HL-60/S4 treated with retinoic acid at 250 ng/mL for 4 days and 3 days (cell line): ENCODE results near the gene HOXD12.

Experiments used
- in situ Hi-C: fragments of 300-500 bp; cut with MboI; formaldehyde crosslinking; loops from 2 replicates; pipeline ENCODE4 v1.7.0; 2022; ENCODE audit warnings: low sequenced_read_pairs

Gene HOXD12

DNA sequence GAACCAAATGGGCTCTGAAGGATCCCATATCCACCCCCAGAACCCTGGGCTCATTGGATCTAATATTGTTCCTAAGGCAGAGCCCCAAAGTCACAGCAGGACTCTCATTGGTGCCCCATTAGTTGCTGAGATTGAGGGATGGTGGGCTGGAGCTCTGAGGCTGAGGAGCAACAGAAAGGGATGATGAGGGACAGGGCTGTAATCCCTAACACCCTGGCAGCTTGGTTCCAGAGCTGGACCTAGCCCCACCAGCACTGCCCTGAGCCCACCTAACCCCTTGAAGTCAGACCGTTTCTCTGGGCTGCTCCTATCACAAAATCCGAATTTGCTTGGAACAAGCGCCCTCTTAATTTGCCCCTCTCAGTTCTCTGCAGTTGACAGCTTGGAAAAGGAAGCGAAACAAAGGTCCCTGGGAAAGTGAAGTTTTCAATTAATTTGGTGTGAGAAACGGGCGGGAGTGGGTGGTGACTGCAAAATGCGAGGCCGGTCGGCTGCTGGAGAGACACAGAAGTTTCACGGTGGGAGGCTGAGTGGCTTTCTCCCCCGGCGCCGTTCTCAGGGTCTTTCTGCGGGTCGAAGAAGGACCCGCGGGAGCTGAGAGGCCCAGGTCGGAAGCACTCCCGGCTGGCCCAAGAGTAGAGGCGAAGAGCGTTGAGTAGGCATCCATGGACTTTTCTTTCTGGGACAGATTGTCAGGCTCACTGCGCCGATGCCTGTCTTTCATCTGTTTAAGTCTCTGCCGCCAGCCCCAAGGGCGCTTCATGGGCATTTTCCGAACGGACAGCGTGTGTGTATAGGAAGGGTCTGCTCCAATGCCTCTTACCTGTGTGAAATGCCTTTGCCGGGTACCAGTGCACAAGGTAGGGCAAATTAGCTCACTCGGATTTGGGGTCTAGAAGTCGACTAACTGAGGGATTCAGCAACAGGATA is 8.0 kb upstream of the HOXD12 start:
- in situ Hi-C loops, result loop anchor here (25.0 kb wide), 2 partner anchors 404 to 729 kb away; no protein-coding TSS in a partner anchor

DNA sequence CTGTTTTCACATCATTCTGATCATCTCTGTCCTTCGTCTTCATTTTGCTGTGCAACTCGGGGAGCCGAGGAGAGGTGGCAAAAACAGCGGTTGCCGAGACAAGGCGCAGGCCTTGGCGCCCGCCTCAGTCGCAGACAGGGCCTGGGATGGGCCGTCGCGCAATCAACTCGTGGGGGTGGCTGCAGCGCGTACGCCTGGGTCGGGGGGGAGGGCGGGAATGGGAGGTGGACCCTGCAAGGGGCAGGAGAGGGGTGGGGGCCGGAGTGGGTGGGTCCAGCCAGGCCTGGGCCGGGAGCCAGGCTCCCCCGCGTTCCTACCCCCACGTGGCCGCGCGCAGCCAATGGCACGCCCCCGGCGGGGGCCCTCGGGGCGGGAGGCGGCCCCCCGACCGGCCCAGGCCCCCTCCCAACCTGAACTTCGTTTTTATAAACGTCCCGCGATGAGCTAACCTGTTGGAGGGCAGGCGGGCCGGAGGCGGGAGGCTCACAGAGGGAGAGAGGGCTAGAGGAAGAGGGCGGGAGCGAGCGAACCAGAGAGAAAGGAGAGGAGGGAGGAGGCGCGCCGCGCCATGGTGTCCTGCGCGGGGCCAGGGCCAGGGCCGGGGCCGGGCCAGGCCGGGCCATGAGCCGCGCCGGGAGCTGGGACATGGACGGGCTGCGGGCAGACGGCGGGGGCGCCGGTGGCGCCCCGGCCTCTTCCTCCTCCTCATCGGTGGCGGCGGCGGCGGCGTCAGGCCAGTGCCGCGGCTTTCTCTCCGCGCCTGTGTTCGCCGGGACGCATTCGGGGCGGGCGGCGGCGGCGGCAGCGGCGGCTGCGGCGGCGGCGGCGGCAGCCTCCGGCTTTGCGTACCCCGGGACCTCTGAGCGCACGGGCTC is 7.1 kb upstream of the HOXD12 start, which contains the start of gene HOXD13:
Gene HOXD13 (plus strand): TSS at position 452 of the 875 bp plus-strand sequence. CDS start 170 bp downstream, at position 622.
- in situ Hi-C loops, result loop anchor here (25.0 kb wide), 2 partner anchors 405 to 730 kb away; no protein-coding TSS in a partner anchor

- in situ Hi-C loops, result loop anchor here (25.0 kb wide), 2 partner anchors 406 to 731 kb away; no protein-coding TSS in a partner anchor
Observed at GRCh38 chr2:176093145-176093897, 6.3 kb upstream of the HOXD12 start.

- in situ Hi-C loops, result loop anchor here (25.0 kb wide), 2 partner anchors 407 to 732 kb away; no protein-coding TSS in a partner anchor
Observed at GRCh38 chr2:176093898-176094249, 5.7 kb upstream of the HOXD12 start.

DNA sequence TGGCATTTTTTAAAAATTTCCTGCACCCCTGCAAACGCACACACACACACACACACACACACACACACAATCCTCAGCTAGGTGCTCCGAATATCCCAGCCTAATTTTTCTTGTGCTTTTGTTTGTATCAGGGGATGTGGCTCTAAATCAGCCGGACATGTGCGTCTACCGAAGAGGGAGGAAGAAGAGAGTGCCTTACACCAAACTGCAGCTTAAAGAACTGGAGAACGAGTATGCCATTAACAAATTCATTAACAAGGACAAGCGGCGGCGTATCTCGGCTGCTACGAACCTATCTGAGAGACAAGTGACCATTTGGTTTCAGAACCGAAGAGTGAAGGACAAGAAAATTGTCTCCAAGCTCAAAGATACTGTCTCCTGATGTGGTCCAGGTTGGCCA is 5.2 kb upstream of the HOXD12 start:
- in situ Hi-C loops, result loop anchor here (25.0 kb wide), 2 partner anchors 407 to 732 kb away; no protein-coding TSS in a partner anchor

- in situ Hi-C loops, result loop anchor here (25.0 kb wide), 2 partner anchors 408 to 733 kb away; no protein-coding TSS in a partner anchor
Observed at GRCh38 chr2:176095421-176095820, 4.2 kb upstream of the HOXD12 start.

- in situ Hi-C loops, result loop anchor here (25.0 kb wide), 2 partner anchors 409 to 734 kb away; no protein-coding TSS in a partner anchor
Observed at GRCh38 chr2:176096243-176096985, 3.2 kb upstream of the HOXD12 start.

DNA sequence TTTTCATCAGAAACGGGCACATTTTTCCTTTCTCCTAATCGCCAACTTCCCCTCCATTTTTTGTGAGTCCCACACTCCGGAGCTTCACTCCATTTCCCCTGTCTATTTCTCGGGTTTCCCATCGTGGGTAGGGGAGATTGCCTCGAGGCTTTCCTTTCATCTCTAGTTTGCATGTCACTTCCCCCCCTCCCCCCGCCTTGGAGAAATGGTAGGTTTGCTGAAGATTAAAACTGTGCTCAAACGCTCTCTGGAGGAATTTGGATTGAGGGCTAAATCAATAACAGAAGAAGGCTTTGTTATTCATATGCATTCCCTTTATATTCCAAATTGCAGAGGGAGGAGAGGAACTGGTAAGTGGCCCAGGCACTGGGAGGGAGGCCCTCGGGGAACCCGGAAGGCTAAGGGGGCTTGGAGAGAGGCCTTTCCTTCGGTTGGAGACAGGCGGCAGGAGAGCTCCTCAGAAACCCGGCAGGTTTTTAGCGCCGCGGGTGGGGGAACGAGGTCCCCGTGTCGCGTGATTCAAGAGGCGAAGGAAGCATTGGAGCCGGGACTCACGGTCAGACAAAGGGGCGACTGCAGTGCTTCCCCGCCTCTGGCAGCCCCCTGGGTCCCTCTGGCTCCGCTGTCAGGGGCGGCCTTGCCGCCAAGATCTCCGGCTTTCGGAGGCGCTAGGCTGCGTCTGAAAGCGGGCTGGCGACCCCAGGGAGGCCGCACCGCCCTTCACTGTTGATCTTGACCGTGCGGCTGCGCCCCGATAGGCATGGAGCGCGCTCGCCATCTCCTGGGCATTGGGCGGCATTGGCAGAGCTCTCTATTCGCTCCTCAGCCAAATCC is 2.4 kb upstream of the HOXD12 start:
- in situ Hi-C loops, result loop anchor here (25.0 kb wide), 2 partner anchors 410 to 735 kb away; no protein-coding TSS in a partner anchor

DNA sequence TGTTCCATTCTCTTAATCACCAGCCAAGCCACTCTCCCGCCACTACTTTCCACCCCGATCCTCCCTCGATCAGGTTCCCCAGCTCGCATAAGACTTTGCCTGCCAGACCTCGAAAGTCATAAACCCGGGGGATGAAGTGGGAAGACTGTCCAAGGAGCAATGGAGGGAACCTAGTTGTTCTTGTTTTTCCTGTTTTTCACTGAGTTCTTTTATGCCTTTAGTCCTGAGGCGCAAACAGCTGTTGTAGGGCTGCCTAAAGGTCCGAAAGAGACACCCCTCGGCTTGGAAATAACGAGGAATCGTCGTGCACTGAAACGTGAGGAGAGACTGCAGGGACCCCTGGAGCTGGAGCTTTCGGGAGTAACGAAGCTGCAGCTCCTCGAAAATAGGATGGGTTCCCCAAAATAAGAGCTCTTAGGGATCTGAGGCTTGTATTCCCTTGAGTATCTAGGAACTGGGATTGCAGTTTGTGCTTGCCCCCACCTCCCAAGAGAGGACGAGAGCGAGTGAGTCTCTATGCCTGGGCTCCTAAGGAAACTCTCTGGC is 1.7 kb upstream of the HOXD12 start:
- in situ Hi-C loops, result loop anchor here (25.0 kb wide), 2 partner anchors 411 to 736 kb away; no protein-coding TSS in a partner anchor

DNA sequence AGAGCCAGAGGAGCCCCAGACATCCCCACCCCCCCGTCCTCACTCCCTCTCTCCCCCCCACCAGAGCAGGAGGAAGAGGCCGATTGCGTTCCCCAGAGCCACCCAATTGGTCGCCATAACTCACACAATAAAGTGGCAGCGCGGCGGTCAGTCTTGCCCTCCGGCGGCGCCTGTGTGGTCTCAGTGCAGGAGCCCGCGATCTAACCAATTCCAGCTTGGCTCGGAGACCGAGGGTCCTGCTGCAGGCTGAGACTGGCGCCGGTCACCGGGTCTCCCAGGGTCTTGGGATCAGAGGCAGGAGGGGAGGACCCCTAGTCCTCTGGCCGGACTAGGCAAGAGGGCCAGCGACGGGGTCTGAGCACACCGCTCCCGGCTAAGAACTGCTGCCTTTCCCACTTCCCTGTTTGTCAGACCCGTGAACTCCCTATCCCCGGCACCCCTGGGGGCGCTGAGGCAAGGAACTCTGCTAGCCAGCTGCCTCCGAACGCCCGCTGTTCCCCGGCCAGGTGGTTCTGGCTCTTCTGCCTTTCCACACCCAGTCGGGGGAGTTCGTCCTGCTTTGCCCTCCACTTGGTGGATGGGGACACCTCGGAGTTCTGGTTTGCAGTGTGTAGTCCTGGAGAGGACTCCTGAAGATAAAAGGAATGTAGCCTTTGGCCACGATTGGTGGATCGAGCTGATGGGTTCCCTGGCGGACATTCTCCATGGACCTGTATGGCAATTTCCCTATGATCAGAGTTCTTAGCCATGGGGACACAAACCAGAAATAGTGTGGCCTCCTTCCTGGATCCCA is 1.0 kb upstream of the HOXD12 start:
- in situ Hi-C loops, result loop anchor here (25.0 kb wide), 2 partner anchors 411 to 736 kb away; no protein-coding TSS in a partner anchor

DNA sequence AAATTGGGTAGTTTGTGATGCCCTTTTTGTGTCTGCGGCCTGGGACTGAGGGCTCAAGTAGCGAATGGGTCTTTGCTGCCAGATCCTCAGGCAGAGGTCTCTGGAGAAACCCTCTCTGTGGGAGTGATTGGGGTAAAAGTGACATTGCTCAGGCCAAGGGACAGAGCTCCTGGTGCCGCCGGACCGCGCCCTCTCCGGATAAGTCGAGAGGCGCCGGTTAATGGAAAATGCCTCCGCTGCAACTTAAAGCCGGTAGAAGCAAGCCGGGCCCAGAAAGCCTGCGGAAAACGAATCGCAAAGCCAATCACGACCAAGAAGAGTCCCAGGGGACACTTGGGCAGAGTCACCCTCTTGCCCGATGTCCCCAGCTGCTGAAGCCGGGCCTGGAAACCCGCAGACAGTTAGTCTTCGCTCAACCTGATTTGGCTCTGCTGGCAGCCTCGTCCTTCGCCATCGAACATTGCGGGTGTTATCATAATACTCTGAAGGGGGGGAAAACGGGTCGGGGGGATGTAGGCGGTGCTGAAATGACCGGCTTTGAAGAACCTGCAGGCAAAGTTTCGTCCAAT is 352 bp upstream of the HOXD12 start:
- in situ Hi-C loops, result loop anchor here (25.0 kb wide), 2 partner anchors 412 to 737 kb away; no protein-coding TSS in a partner anchor

DNA sequence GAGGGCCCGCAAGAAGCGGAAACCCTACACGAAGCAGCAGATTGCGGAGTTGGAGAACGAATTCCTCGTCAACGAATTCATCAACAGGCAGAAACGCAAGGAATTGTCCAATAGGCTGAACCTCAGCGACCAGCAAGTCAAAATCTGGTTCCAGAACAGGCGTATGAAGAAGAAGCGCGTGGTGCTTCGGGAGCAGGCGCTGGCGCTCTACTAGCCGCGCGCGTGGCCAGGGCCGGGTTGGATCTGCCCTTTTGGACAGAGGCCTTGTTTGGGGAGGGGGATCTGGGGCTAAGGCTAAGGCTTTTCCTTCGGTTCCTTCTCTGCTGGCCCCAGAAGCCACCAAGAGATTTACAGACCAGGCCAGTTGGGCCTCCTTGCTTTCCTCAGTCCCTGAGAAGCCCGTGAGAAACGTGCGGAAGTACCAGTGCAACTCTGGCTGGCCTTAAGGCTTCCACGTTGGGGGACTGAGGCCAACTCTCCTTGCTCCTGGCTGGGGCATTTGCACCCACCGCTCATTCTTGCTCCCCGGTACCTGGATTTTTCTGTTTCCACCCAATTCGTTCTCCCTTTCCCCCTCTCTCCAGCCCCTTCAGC is 1.0 kb downstream of the HOXD12 start:
- in situ Hi-C loops, result loop anchor here (25.0 kb wide), 1 partner anchor 1212 kb away; no protein-coding TSS in a partner anchor

GRCh38 chr2:176101216-176101830 is 1.7 kb downstream of the HOXD12 start:
- in situ Hi-C loops, result loop anchor here (25.0 kb wide), 1 partner anchor 1211 kb away; no protein-coding TSS in a partner anchor

GRCh38 chr2:176101842-176102241 is 2.2 kb downstream of the HOXD12 start:
- in situ Hi-C loops, result loop anchor here (25.0 kb wide), 1 partner anchor 1210 kb away; no protein-coding TSS in a partner anchor

DNA sequence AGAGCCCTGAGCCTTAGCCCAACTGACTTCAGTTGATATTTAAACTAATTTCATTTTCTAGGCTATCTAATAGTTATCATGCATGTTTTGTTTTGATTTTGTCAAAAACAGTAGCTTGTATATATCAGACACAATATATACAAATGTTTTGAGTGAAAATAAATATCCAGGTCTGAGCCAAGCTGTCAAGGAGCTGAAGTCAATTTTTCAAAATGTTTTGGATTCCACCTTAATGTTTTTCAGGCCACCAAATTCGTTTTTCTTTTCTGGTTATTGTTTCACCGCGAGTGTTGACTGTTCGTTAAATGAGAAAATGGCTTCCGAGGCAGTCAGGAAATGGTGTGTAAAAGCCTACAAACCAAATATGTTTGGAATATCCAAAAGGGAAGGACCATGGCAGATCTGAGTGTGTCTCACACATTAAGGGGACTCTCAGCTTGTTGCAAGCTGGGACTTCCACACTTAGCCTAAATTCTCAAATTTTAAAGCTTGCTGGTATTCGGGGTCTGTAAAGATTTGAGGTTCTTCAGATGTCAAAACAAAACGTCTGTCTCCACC is 2.8 kb downstream of the HOXD12 start:
- in situ Hi-C loops, result loop anchor here (25.0 kb wide), 1 partner anchor 1210 kb away; no protein-coding TSS in a partner anchor
